CD4-positive, alpha-beta T cell (primary cell): ENCODE measurements around the gene SLC35E3. TPM values are rescaled to one million over a fixed set of nuclear protein-coding genes. Genes with fewer than 3 reads are reported as not detected.

Source experiments
- ATAC-seq: fragments of 200-7000 bp; cut with Tn5 transposase; one replicate; pipeline ENCODE4 v1.10.0; 2022; ENCODE audit warnings: mild to moderate bottlenecking; ENCODE audit not compliant: poor library complexity
- CTCF ChIA-PET: fragments of 350-600 bp; sonication (Branson Sonifier 250); formaldehyde crosslinking; loops from one replicate; lab custom pipeline; 2021; ENCODE audit warnings: antibody characterized with exemption, inconsistent platforms; lab: Charles Lee
- POLR2A ChIA-PET: fragments of 350-600 bp; sonication (Branson Sonifier 250); formaldehyde crosslinking; loops from one replicate; lab custom pipeline; 2021; ENCODE audit warnings: antibody characterized with exemption, inconsistent platforms; lab: Charles Lee
- DNase-seq, 14 experiments: peaks; one replicate each; pipeline ENCODE4 v3.0.0-alpha.2; 2013 to 2020; ENCODE audit warnings: mixed read lengths in 2 of 14
- H3K27ac ChIP-seq, 2 donors: one replicate each; pipeline versions ENCODE4 v1.5.1 to v1.7.0; 2013; ENCODE audit warnings: low read length in 2 of 2, low read depth in 1 of 2, mild to moderate bottlenecking in 1 of 2
- H3K27me3 ChIP-seq, 2 experiments: 1 replicate in 1 of 2; 2 replicates in 1 of 2; pipeline versions ENCODE4 v1.6.1 to v1.7.0; 2013; ENCODE audit warnings: low read length in 2 of 2, control low read depth in 1 of 2, mild to moderate bottlenecking in 1 of 2, moderate library complexity in 1 of 2; ENCODE audit not compliant: insufficient read depth in 2 of 2, control insufficient read depth in 1 of 2
- H3K36me3 ChIP-seq: one replicate; pipeline ENCODE4 v1.6.1; 2013; ENCODE audit warnings: low read length, control low read depth; ENCODE audit not compliant: insufficient read depth
- H3K4me1 ChIP-seq: one replicate; pipeline ENCODE4 v1.6.1; 2013; ENCODE audit warnings: low read length, control low read depth; ENCODE audit not compliant: insufficient read depth
- H3K4me3 ChIP-seq: one replicate; pipeline ENCODE4 v1.5.1; 2013; ENCODE audit warnings: mild to moderate bottlenecking, low read length, moderate library complexity
- H3K9me3 ChIP-seq, 2 experiments: 1 replicate in 1 of 2; 2 replicates in 1 of 2; pipeline versions ENCODE4 v1.6.1 to v1.7.0; 2013; ENCODE audit warnings: low read length in 2 of 2, mild to moderate bottlenecking in 2 of 2, control low read depth in 1 of 2, moderate library complexity in 1 of 2; ENCODE audit not compliant: control insufficient read depth in 1 of 2, insufficient read depth in 1 of 2
- H3K27ac Mint-ChIP-seq: one replicate; pipeline ENCODE4 v1.8.0; 2020; ENCODE audit warnings: mixed read lengths
- H3K27me3 Mint-ChIP-seq: one replicate; pipeline ENCODE4 v1.8.0; 2021; ENCODE audit warnings: mixed read lengths
- H3K36me3 Mint-ChIP-seq: one replicate; pipeline ENCODE4 v1.8.0; 2021; ENCODE audit warnings: low read depth, mixed read lengths
- H3K4me1 Mint-ChIP-seq: one replicate; pipeline ENCODE4 v1.8.0; 2021; ENCODE audit warnings: low read depth, mixed read lengths
- H3K4me3 Mint-ChIP-seq: one replicate; pipeline ENCODE4 v1.8.0; 2020; ENCODE audit warnings: mild to moderate bottlenecking, mixed read lengths
- H3K9me3 Mint-ChIP-seq: one replicate; pipeline ENCODE4 v1.8.0; 2020; ENCODE audit warnings: mixed read lengths
- intact Hi-C, 2 experiments: fragments of 100-400 bp; cut with DNase I in 1 of 2; cut with micrococcal nuclease in 1 of 2; formaldehyde crosslinking; loops; one replicate each; pipeline versions ENCODE4 v1.15.1 to v1.9.0; 2023 to 2025; cut with DNase I, micrococcal nuclease
- total RNA-seq, 174 experiments: library from RNA in 2 of 174; stranded (reverse) in 2 of 174; gene quantifications; one replicate each; pipeline ENCODE4 v1.2.3 and lab custom pipeline; 2021 to 2026
- TF ChIP-seq, protein P1 (sequence below): fragments of 200-600 bp; IDR thresholded peaks from one replicate; pipeline ENCODE4 v1.8.0; 2022; ENCODE audit warnings: antibody characterized with exemption, mild to moderate bottlenecking

The SLC35E3 gene
- total RNA-seq, 2 experiments from 2014 or later: 3.5 to 6.1 TPM

DNA sequence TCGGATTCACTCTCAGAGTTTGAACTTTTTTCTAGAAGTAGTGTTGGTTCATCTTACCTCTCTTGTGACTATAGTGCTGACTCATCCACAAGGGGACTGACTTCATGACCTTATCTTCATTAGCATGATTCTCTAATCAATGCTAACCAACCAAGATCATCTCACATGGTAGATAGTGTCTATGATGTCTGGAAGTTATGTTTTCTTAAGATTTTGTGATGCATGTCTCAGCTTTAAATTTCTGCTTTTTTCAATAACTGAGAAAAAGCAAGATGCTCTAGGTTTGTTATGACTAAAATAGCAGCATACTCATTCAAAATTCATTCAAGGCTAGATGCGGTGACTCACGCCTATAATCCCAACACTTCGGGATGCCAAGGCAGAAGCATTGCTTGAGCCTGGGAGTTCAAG, 12.3 kb upstream of the SLC35E3 start:
- H3K27ac ChIP-seq: no peak overlapping the region
- ATAC-seq: no peak
- Mint-ChIP-seq H3K27ac (no peak overlapping the region), H3K4me1 (no peaks in the 10 kb centered on the region), H3K27me3 (no peaks in the 10 kb centered on the region), H3K36me3 (peaks cover 54% of the 10 kb centered on the region), H3K9me3 (no peaks in the 10 kb centered on the region), H3K4me3 (no peak overlapping the region)
- DNase-seq: no peak
- CTCF ChIA-PET: interaction anchor here (0.6 kb wide), 1 partner anchor 28 kb away, joined by 4 read pairs; no protein-coding TSS in a partner anchor
- H3K4me1 ChIP-seq: no peaks in the 10 kb centered on the region
- POLR2A ChIA-PET: no interaction called here
- intact Hi-C loops: no loop called here
- no peaks in the 10 kb centered on the region for H3K27me3 ChIP-seq
- TF ChIP-seq, protein P1, sequence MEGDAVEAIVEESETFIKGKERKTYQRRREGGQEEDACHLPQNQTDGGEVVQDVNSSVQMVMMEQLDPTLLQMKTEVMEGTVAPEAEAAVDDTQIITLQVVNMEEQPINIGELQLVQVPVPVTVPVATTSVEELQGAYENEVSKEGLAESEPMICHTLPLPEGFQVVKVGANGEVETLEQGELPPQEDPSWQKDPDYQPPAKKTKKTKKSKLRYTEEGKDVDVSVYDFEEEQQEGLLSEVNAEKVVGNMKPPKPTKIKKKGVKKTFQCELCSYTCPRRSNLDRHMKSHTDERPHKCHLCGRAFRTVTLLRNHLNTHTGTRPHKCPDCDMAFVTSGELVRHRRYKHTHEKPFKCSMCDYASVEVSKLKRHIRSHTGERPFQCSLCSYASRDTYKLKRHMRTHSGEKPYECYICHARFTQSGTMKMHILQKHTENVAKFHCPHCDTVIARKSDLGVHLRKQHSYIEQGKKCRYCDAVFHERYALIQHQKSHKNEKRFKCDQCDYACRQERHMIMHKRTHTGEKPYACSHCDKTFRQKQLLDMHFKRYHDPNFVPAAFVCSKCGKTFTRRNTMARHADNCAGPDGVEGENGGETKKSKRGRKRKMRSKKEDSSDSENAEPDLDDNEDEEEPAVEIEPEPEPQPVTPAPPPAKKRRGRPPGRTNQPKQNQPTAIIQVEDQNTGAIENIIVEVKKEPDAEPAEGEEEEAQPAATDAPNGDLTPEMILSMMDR: no peak
- no peak overlapping the region for H3K4me3 ChIP-seq
- H3K36me3 ChIP-seq: peaks cover 52% of the 10 kb centered on the region
- no peaks in the 10 kb centered on the region for H3K9me3 ChIP-seq

GRCh38 chr12:68739891-68740290, 6.1 kb upstream of the SLC35E3 start:
- DNase-seq: no peak
- ATAC-seq: no peak
- H3K4me3 ChIP-seq: no peak overlapping the region
- no peaks in the 10 kb centered on the region for H3K9me3 ChIP-seq
- Mint-ChIP-seq H3K27me3 (no peaks in the 10 kb centered on the region), H3K36me3 (peaks cover 36% of the 10 kb centered on the region), H3K4me1 (peaks cover 9% of the 10 kb centered on the region), H3K27ac (no peak overlapping the region), H3K4me3 (no peak overlapping the region), H3K9me3 (no peaks in the 10 kb centered on the region)
- H3K27me3 ChIP-seq: no peaks in the 10 kb centered on the region
- TF ChIP-seq, protein P1: no peak
- ChIA-PET POLR2A (interaction anchor here (0.6 kb wide), 1 partner anchor 12 kb away, joined by 4 read pairs; no protein-coding TSS in a partner anchor), CTCF (no interaction called here)
- H3K36me3 ChIP-seq: peaks cover 30% of the 10 kb centered on the region
- H3K4me1 ChIP-seq: no peaks in the 10 kb centered on the region
- intact Hi-C loops: loop anchor here (5.0 to 10.0 kb wide), 2 partner anchors 48 to 125 kb away; partner anchors contain the start of gene RAP1B (in 1 of the 2)
- no peak overlapping the region for H3K27ac ChIP-seq

GRCh38 chr12:68743356-68743755, 2.6 kb upstream of the SLC35E3 start:
- H3K27me3 ChIP-seq: no peaks in the 10 kb centered on the region
- intact Hi-C loops: loop anchor here (5.0 to 10.0 kb wide), 2 partner anchors 51 to 129 kb away; partner anchors contain the start of gene RAP1B (in 1 of the 2)
- TF ChIP-seq, protein P1: no peak
- DNase-seq: no peak
- ChIA-PET CTCF (no interaction called here), POLR2A (interaction anchor here (1.7 kb wide), 1 partner anchor 65 kb away, joined by 7 read pairs; the partner anchor contains the start of gene MDM2)
- no peak overlapping the region for H3K27ac ChIP-seq
- H3K4me3 ChIP-seq: no peak overlapping the region
- H3K4me3 Mint-ChIP-seq: peak overlapping the region; percentile 2
- ATAC-seq: no peak
- H3K9me3 ChIP-seq: no peaks in the 10 kb centered on the region
- H3K36me3 Mint-ChIP-seq: peaks cover 32% of the 10 kb centered on the region
- peaks cover 41% of the 10 kb centered on the region for H3K4me1 Mint-ChIP-seq
- H3K27me3 Mint-ChIP-seq: no peaks in the 10 kb centered on the region
- H3K27ac Mint-ChIP-seq: peak overlapping the region; percentile 38
- H3K36me3 ChIP-seq: peaks cover 12% of the 10 kb centered on the region
- no peaks in the 10 kb centered on the region for H3K9me3 Mint-ChIP-seq
- peaks cover 14% of the 10 kb centered on the region for H3K4me1 ChIP-seq
